Measurements from ENCODE around the gene MTA1.

MTA1 gene

GRCh38 chr14:105478398-105479251, 59.0 kb downstream of the MTA1 start:
- no peak for DNase-seq

- no peak for DNase-seq
Observed at GRCh38 chr14:105479431-105480158, 60.0 kb downstream of the MTA1 start.

- DNase-seq, result no peak
Observed at GRCh38 chr14:105480199-105480746, 60.6 kb downstream of the MTA1 start.

- peak; percentile 92 to 93 for DNase-seq
Observed at GRCh38 chr14:105480807-105481801, 61.5 kb downstream of the MTA1 start.

GRCh38 chr14:105481886-105482457, 62.3 kb downstream of the MTA1 start:
- peak; percentile 88 to 91 for DNase-seq

GRCh38 chr14:105482486-105483110, 63.0 kb downstream of the MTA1 start:
- no peak for DNase-seq

GRCh38 chr14:105483300-105484068, 63.9 kb downstream of the MTA1 start:
- DNase-seq, result no peak

- DNase-seq, result peak in 1 of 2 donors; percentile 64
Observed at GRCh38 chr14:105484069-105484996, 64.7 kb downstream of the MTA1 start.

- no peak for DNase-seq
Observed at GRCh38 chr14:105484997-105485393, 65.4 kb downstream of the MTA1 start.

- peak; percentile 55 to 56 for DNase-seq
Observed at GRCh38 chr14:105485739-105486162, 66.1 kb downstream of the MTA1 start.

- no peak for DNase-seq
Observed at GRCh38 chr14:105486163-105486973, 66.7 kb downstream of the MTA1 start, which contains the start of gene CRIP1. Gene CRIP1 (plus strand): TSS chr14:105486886. CDS start chr14:105487260, 374 bp downstream.

- DNase-seq, result peak; percentile 57 to 72
Observed at GRCh38 chr14:105486974-105487448, 67.4 kb downstream of the MTA1 start.

GRCh38 chr14:105487449-105487985, 67.9 kb downstream of the MTA1 start:
- DNase-seq, result peak; percentile 61 to 65

GRCh38 chr14:105487986-105488777, 68.6 kb downstream of the MTA1 start:
- DNase-seq, result peak in 1 of 2 donors; percentile 42

GRCh38 chr14:105488781-105489541, 69.3 kb downstream of the MTA1 start:
- DNase-seq, result no peak

GRCh38 chr14:105489542-105490266, 70.1 kb downstream of the MTA1 start:
- peak; percentile 82 to 86 for DNase-seq
